Stomach (tissue), 9 donors: ENCODE measurements around the gene RNPEPL1. TPM values are rescaled to one million over a fixed set of nuclear protein-coding genes. Genes with fewer than 3 reads are reported as not detected.

Experiments
- DNase-seq, 2 donors: peaks; one replicate each; pipeline versions ENCODE4 v3.0.0 to v3.0.0-alpha.2; 2013 to 2019
- H3K27ac ChIP-seq, 5 donors: fragments of 200-600 bp in 4 of 5; sonication (generic) in 4 of 5; one replicate each; pipeline ENCODE4 v1.5.1; 2013 to 2019; ENCODE audit warnings: mild to moderate bottlenecking in 1 of 5, moderate library complexity in 1 of 5
- H3K27me3 ChIP-seq, 3 donors: fragments of 200-600 bp; sonication (generic); one replicate each; pipeline ENCODE4 v1.5.1; 2017 to 2019; ENCODE audit warnings: mixed run types in 1 of 3
- H3K36me3 ChIP-seq, 4 donors: fragments of 200-600 bp; sonication (generic); 1 replicate in 3 of 4; 2 replicates in 1 of 4; pipeline ENCODE4 v1.5.1; 2016 to 2019
- H3K4me1 ChIP-seq, 4 donors: fragments of 200-600 bp; sonication (generic); one replicate each; pipeline ENCODE4 v1.5.1; 2016 to 2019
- H3K4me3 ChIP-seq, 4 donors: fragments of 200-600 bp; sonication (generic) in 3 of 4; one replicate each; pipeline ENCODE4 v1.5.1; 2016 to 2019; ENCODE audit warnings: mild to moderate bottlenecking in 1 of 4
- H3K9me3 ChIP-seq, 4 donors: fragments of 200-600 bp; sonication (generic); one replicate each; pipeline ENCODE4 v1.5.1; 2016 to 2019
- EP300 ChIP-seq: sonication (generic); formaldehyde crosslinking; IDR thresholded peaks from one replicate; pipeline ENCODE4 v1.6.1; 2017; ENCODE audit warnings: antibody characterized with exemption
- POLR2A ChIP-seq, 4 donors: fragments of 450-650 bp; IDR thresholded peaks; one replicate each; pipeline ENCODE4 v1.6.1; 2016; ENCODE audit warnings: antibody characterized with exemption in 4 of 4, control low read depth in 2 of 4, mild to moderate bottlenecking in 1 of 4, moderate library complexity in 1 of 4
- POLR2AphosphoS5 ChIP-seq, 3 donors: sonication (generic); formaldehyde crosslinking; IDR thresholded peaks; one replicate each; pipeline ENCODE4 v1.6.1; 2016; ENCODE audit warnings: antibody characterized with exemption in 3 of 3
- WGBS, 5 donors: extraction: QIAGEN DNeasy Blood & Tissue Kit in 3 of 5; methylation state at CpG; one replicate each; pipeline versions ENCODE4 v1.1.5 to v1.1.7; 2013 to 2018; 5-methylcytosine and 5-hydroxymethylcytosine counted together
- intact Hi-C: fragments of 100-400 bp; cut with DNase I; formaldehyde crosslinking; loops from one replicate; pipeline ENCODE4 v1.15.1; 2023; ENCODE audit warnings: low total_unique reads
- polyA plus RNA-seq, 3 donors: library from polyadenylated mRNA; stranded (reverse); fragments of 200-250 nt; gene quantifications; one replicate each; pipeline ENCODE4 v1.2.3, GENCODE V29; 2013
- total RNA-seq, 5 donors: library from RNA; depleted of rRNA; stranded (reverse); fragments of >200 nt; gene quantifications; one replicate each; pipeline versions ENCODE4 v1.1.0 to v1.2.3, GENCODE V29; 2014 to 2016
- TF ChIP-seq, protein P1 (sequence below), 7 experiments: fragments of 450-650 bp in 4 of 7; fragments of 200-600 bp in 3 of 7; sonication (generic) in 3 of 7; IDR thresholded peaks; one replicate each; pipeline ENCODE4 v1.5.1; 2016 to 2019; ENCODE audit warnings: antibody characterized with exemption in 7 of 7, control low read depth in 2 of 7, mild to moderate bottlenecking in 1 of 7
- donor health status: healthy with polysubstance abuse.
- donor health status: Bipolar disorder and iron deficiency.
- donor health status: healthy.

The RNPEPL1 gene
- total and polyA plus RNA-seq, 8 donors = 32.7 to 196 (median 124) TPM

DNA sequence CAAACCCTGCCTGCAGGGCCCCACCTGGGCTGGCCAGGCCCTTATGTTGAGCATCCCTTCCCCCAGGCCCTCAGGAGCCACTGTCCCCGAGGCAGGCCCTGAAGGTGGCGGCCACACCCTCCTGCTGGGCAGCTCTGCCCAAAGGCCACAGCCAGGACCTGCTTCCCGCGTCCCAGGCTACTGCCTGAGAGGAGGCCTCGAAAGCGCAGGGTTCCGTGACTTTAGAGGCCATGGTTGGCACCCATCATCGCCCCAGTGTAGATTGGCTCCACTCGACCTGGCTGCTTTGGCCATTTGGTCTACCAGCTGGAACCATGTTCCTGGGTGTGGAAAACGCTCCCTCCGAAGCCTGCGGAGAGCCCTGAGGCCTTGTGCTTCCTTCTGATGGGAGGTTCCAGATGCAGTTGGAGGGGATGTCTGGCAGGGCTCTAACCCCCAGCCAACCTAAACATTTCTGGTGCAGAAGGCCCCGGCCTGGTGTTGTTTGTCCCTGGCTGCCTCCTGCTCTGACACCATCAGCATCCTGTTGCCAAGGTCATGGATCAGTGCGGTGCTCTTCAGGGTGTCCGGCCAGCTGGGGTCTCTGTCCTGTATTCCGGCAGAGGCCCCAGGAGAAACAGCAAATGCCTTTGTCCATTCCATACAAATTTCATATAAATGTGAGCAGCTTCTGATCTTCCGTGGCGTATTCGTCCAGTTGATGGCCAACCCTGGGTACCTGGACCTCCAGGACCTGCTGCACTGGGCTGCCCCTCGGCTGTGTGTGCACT is 33.0 kb downstream of the RNPEPL1 start:
- TF ChIP-seq POLR2A (IDR thresholded peaks at IDR 0.05) (no peak), EP300 (no peak), POLR2AphosphoS5 (IDR thresholded peaks at IDR 0.05) (no peak)
- TF ChIP-seq, protein P1, sequence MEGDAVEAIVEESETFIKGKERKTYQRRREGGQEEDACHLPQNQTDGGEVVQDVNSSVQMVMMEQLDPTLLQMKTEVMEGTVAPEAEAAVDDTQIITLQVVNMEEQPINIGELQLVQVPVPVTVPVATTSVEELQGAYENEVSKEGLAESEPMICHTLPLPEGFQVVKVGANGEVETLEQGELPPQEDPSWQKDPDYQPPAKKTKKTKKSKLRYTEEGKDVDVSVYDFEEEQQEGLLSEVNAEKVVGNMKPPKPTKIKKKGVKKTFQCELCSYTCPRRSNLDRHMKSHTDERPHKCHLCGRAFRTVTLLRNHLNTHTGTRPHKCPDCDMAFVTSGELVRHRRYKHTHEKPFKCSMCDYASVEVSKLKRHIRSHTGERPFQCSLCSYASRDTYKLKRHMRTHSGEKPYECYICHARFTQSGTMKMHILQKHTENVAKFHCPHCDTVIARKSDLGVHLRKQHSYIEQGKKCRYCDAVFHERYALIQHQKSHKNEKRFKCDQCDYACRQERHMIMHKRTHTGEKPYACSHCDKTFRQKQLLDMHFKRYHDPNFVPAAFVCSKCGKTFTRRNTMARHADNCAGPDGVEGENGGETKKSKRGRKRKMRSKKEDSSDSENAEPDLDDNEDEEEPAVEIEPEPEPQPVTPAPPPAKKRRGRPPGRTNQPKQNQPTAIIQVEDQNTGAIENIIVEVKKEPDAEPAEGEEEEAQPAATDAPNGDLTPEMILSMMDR (IDR thresholded peaks at IDR 0.05) = no peak
- H3K27me3 ChIP-seq = no peaks in the 10 kb centered on the region
- peaks cover 9 to 67% (median 49%) of the 10 kb centered on the region in 4 donors for H3K36me3 ChIP-seq
- 76 to 88% (median 82%) methylated on average over 9 to 20 of the region's 20 CpGs for WGBS, 5 donors
- H3K27ac ChIP-seq = no peak overlapping the region
- intact Hi-C loops = no loop called here
- H3K4me1 ChIP-seq = peaks cover 8 to 34% (median 32%) of the 10 kb centered on the region in 4 donors
- H3K4me3 ChIP-seq = no peak overlapping the region
- no peaks in the 10 kb centered on the region for H3K9me3 ChIP-seq
- DNase-seq = no peak

DNA sequence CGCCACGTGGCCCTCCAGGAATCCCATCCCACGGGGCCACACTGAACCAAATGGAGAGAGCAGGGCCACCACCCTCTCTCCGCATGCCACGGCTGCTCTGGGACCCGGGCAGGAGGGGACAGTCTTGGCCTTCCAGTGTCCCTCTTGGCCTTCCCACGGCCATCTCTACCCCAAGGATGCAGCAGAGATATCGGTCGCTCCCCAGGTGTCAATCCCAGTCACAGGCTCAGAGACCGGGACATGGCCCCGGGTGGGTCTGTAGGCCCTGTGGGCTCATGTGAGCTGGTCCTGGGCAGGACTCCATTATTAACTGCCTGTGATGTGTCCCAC is 33.5 kb downstream of the RNPEPL1 start:
- TF ChIP-seq POLR2A (IDR thresholded peaks at IDR 0.05) = no peak
- TF ChIP-seq, protein P1 (IDR thresholded peaks at IDR 0.05) = no peak
- TF ChIP-seq POLR2AphosphoS5 (IDR thresholded peaks at IDR 0.05) = no peak
- no peak for TF ChIP-seq EP300
- Histone ChIP-seq H3K27me3 (no peaks in the 10 kb centered on the region), H3K9me3 (no peaks in the 10 kb centered on the region), H3K4me3 (no peak overlapping the region), H3K27ac (no peak overlapping the region), H3K4me1 (peaks cover 8 to 31% (median 27%) of the 10 kb centered on the region in 4 donors), H3K36me3 (peaks cover 9 to 62% (median 44%) of the 10 kb centered on the region in 4 donors)
- no peak for DNase-seq
- WGBS, 5 donors = 89 to 98% (median 94%) methylated on average over 8 to 11 of the region's 11 CpGs
- intact Hi-C loops = no loop called here

DNA sequence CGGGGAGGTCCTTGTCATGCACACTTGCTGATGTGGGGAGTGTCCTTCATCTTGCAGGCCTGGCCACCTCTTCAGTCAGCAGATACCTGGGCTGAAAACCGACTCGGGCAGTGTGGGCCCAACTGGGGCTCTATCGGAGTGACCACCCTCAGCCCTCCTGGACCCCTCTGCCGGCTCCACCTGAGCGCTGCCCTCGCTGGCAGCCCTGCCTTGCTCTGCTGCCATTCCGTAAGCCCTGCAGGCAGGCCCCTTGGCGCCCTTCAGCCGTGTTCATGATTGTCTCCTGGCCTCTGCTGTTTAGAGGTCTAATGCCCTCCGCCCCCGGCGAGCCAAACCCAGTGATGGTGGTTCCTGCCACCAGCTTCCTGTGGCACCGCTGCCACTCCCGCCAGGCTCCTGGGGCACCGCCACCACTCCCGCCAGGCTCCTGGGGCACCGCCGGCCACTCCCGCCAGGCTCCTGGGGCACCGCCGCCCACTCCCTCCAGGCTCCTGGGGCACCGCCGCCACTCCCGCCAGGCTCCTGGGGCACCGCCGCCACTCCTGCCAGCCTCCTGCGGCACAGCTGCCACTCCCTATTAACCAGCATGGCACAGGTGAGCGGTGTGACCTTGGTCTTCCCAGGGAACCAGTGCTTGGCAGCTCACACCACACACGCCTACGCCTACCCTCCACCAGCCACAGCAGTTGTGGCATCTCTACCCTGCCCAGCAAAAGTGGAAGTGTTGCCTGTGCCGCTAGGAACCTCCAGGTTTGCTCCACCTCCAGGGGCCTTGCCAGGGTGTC is 34.2 kb downstream of the RNPEPL1 start:
- Histone ChIP-seq H3K4me1 (peaks cover 8 to 27% (median 23%) of the 10 kb centered on the region in 4 donors), H3K27ac (peak overlapping the region in 1 of 5 donors; percentile 23), H3K4me3 (no peak overlapping the region), H3K27me3 (no peaks in the 10 kb centered on the region), H3K36me3 (peaks cover 9 to 56% (median 39%) of the 10 kb centered on the region in 4 donors), H3K9me3 (no peaks in the 10 kb centered on the region)
- 86 to 92% (median 90%) methylated on average over 26 to 32 of the region's 32 CpGs for WGBS, 5 donors
- intact Hi-C loops = no loop called here
- TF ChIP-seq EP300 (no peak), POLR2A (IDR thresholded peaks at IDR 0.05) (no peak), POLR2AphosphoS5 (IDR thresholded peaks at IDR 0.05) (no peak)
- TF ChIP-seq, protein P1 (IDR thresholded peaks at IDR 0.05) = no peak
- no peak for DNase-seq

DNA sequence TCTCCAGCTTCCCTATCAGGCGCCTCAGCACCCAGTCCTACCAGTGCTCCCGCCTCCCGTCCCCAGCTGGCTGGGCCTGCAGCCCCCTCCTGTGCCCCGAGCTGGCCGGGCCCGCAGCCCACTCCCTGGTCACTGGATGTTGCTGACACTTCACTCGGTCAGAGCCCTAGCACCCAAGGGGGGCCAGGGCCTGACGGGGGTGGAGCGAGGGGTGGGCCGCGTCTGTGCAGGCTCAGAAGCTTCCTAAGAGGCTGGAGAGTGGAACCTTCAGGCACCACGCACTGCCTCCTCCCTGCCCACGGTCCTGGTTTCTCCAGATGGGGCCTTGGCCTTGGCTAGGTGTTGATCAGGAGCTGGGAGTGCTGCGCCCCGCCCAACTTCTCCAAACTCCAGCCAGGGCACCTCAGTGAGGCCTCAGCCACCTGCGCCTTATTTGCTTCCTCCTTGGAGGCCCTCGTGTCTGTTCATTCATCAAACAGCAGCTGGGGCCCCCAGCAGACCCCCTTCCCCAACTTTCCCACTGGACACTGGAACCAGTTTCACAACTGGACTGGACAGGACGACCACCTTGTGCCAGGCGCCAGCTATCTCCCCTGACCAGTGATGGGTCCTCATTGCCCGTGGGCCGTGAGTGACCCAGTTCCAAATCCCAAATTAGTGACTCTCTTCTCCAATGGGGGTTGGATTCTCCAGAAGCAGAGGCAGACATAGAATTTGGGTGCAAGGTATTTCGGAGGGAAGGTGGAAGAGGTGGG is 35.0 kb downstream of the RNPEPL1 start:
- peak overlapping the region in 1 of 5 donors; percentile 83 for H3K27ac ChIP-seq
- TF ChIP-seq POLR2A (IDR thresholded peaks at IDR 0.05) = no peak
- TF ChIP-seq POLR2AphosphoS5 (IDR thresholded peaks at IDR 0.05) = no peak
- TF ChIP-seq, protein P1 (IDR thresholded peaks at IDR 0.05) = no peak
- TF ChIP-seq EP300 = no peak
- no peak for DNase-seq

More for the DNA sequence above, 35.0 kb downstream of the RNPEPL1 start:
- Histone ChIP-seq H3K9me3 (no peaks in the 10 kb centered on the region), H3K4me1 (peaks cover 8 to 27% (median 23%) of the 10 kb centered on the region in 4 donors), H3K36me3 (peaks cover 4 to 48% (median 31%) of the 10 kb centered on the region in 4 donors), H3K4me3 (no peak overlapping the region), H3K27me3 (no peaks in the 10 kb centered on the region)
- intact Hi-C loops = no loop called here
- 78 to 85% (median 82%) methylated on average over 15 to 22 of the region's 22 CpGs for WGBS, 5 donors
